ENCODE data around the gene PTPN9. TPM values are rescaled to one million over a fixed set of nuclear protein-coding genes. Genes with fewer than 3 reads are reported as not detected.

Gene PTPN9
- total and polyA plus RNA-seq, 2 of the 13 experiments (the other 11 are each of a cell fraction or from before 2014, with no cell fraction given) = 16.6 to 19.9 TPM

DNA sequence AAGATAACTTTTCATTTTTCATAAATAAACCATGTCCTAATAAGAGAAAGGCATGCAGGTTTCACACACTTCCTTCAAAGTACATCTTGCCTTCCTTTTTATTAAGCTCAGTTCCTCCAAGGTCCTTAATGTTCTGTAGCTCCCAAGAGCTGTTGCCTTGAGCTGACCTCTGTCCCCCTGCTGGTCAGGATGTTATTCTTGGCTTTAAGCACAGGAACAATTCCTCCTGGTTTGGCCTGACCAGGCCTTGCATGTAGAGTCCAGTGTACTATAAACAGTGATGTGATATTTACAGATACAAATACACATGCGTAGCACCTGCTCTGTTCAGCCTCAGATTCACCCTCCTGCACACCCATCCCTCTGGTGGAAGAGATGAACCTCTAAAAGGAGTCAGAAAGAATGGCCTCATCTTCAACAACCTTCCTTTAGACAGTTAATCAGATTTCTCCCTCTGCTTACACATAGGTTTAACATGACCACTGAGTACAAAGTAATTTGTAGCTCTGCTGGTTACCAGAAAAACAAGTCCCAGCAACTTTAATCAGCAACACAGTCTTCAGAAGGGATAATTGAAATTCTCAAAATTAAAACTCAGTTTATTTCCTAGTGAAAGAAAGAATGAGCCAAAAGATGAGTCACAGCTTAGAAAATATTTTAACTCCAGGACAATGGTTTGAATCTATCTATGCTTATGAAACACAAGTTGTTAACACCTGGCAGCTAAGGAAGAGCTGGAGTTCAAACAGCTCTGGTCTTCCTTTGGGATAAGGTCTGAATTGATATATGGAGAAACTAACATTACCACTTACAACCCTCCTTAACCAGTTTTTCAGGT is 46.5 kb downstream of the PTPN9 start:
- Histone ChIP-seq H4K20me1 (ENCODE audit: insufficient read depth, low read length) (peaks cover 4% of the 10 kb centered on the region; the same call in 1 of the 2 replicates), H3K4me3 (replicated peaks in 1 of 3; ENCODE audit: insufficient read depth in 1 of 3, low read depth in 2 of 3, low read length in 3 of 3) (no peak overlapping the region), H3K27me3 (ENCODE audit: control insufficient read depth in 1 of 2, insufficient read depth in 2 of 2, low read length in 2 of 2) (no peaks in the 10 kb centered on the region), H2AFZ (ENCODE audit: low read length) (no peak overlapping the region), H3K9me3 (ENCODE audit: low read length) (no peaks in the 10 kb centered on the region), H3K36me3 (replicated peaks in 1 of 2; ENCODE audit: control insufficient read depth in 1 of 2, insufficient read depth in 2 of 2, low read length in 2 of 2) (no peaks in the 10 kb centered on the region; a peak in 2 of 5 replicates), H3K9ac (ENCODE audit: insufficient read depth, low read depth, low read length) (no peak overlapping the region), H3K4me1 (ENCODE audit: insufficient read depth, low read length) (peaks cover 21% of the 10 kb centered on the region), H3K4me2 (ENCODE audit: low read depth, low read length) (no peak overlapping the region), H3K27ac (ENCODE audit: extremely low read length, insufficient read depth, low read length) (peak overlapping the region; percentile 1), H3K79me2 (ENCODE audit: insufficient read depth, low read length) (peaks cover 12% of the 10 kb centered on the region)
- ATAC-seq (peak; percentile 94), FAIRE-seq (peak; percentile 92), DNase-seq (ENCODE audit: low spot score) (peak; percentile 57)
- WGBS (ENCODE audit: low lambda C conversion rate) = 23% methylated on average over 1 of the region's 1 CpG
- BruUV-seq (replicated peaks) = no TSS peak
- in situ Hi-C loops (cut with HindIII; ENCODE audit: extremely low pct_ligation_motif_present, low pct_unique_long_range_greater_than_20kb) (no loop called here), intact Hi-C loops (cut with micrococcal nuclease; ENCODE audit: unreplicated experiment) (no loop called here)
- ChIA-PET POLR2A (interaction anchor here (0.8 to 1.3 kb wide), 2 partner anchors 72 to 107 kb away, joined by 3 to 4 read pairs; partner anchors contain the start of gene IMP3), CTCF (ENCODE audit: low intra/inter-chr PET ratio, low total read pairs) (no interaction called here)
- TF ChIP-seq, protein P1, sequence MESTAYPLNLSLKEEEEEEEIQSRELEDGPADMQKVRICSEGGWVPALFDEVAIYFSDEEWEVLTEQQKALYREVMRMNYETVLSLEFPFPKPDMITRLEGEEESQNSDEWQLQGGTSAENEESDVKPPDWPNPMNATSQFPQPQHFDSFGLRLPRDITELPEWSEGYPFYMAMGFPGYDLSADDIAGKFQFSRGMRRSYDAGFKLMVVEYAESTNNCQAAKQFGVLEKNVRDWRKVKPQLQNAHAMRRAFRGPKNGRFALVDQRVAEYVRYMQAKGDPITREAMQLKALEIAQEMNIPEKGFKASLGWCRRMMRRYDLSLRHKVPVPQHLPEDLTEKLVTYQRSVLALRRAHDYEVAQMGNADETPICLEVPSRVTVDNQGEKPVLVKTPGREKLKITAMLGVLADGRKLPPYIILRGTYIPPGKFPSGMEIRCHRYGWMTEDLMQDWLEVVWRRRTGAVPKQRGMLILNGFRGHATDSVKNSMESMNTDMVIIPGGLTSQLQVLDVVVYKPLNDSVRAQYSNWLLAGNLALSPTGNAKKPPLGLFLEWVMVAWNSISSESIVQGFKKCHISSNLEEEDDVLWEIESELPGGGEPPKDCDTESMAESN (CRISPR knock-in tag; conservative IDR thresholded peaks at IDR 0.05) = no peak
- TF ChIP-seq ZNF317 (CRISPR knock-in tag; IDR thresholded peaks at IDR 0.05) (0 out of 2 replicates have a peak, but pooled peaks have one; percentile 51), ZNF180 (CRISPR knock-in tag; IDR thresholded peaks at IDR 0.05; ENCODE audit: borderline replicate concordance, low read depth) (no peak), DPF2 (CRISPR knock-in tag; IDR thresholded peaks at IDR 0.05; ENCODE audit: borderline replicate concordance, low read depth) (no peak), MAFG (CRISPR knock-in tag; IDR thresholded peaks at IDR 0.05) (no peak)
- TF ChIP-seq, protein P2, sequence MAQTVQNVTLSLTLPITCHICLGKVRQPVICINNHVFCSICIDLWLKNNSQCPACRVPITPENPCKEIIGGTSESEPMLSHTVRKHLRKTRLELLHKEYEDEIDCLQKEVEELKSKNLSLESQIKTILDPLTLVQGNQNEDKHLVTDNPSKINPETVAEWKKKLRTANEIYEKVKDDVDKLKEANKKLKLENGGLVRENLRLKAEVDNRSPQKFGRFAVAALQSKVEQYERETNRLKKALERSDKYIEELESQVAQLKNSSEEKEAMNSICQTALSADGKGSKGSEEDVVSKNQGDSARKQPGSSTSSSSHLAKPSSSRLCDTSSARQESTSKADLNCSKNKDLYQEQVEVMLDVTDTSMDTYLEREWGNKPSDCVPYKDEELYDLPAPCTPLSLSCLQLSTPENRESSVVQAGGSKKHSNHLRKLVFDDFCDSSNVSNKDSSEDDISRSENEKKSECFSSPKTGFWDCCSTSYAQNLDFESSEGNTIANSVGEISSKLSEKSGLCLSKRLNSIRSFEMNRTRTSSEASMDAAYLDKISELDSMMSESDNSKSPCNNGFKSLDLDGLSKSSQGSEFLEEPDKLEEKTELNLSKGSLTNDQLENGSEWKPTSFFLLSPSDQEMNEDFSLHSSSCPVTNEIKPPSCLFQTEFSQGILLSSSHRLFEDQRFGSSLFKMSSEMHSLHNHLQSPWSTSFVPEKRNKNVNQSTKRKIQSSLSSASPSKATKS (CRISPR knock-in tag; IDR thresholded peaks at IDR 0.05) = no peak
- TF ChIP-seq, protein P3, sequence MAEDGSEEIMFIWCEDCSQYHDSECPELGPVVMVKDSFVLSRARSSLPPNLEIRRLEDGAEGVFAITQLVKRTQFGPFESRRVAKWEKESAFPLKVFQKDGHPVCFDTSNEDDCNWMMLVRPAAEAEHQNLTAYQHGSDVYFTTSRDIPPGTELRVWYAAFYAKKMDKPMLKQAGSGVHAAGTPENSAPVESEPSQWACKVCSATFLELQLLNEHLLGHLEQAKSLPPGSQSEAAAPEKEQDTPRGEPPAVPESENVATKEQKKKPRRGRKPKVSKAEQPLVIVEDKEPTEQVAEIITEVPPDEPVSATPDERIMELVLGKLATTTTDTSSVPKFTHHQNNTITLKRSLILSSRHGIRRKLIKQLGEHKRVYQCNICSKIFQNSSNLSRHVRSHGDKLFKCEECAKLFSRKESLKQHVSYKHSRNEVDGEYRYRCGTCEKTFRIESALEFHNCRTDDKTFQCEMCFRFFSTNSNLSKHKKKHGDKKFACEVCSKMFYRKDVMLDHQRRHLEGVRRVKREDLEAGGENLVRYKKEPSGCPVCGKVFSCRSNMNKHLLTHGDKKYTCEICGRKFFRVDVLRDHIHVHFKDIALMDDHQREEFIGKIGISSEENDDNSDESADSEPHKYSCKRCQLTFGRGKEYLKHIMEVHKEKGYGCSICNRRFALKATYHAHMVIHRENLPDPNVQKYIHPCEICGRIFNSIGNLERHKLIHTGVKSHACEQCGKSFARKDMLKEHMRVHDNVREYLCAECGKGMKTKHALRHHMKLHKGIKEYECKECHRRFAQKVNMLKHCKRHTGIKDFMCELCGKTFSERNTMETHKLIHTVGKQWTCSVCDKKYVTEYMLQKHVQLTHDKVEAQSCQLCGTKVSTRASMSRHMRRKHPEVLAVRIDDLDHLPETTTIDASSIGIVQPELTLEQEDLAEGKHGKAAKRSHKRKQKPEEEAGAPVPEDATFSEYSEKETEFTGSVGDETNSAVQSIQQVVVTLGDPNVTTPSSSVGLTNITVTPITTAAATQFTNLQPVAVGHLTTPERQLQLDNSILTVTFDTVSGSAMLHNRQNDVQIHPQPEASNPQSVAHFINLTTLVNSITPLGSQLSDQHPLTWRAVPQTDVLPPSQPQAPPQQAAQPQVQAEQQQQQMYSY (CRISPR knock-in tag; IDR thresholded peaks at IDR 0.05) = no peak
- TF ChIP-seq, protein P4, sequence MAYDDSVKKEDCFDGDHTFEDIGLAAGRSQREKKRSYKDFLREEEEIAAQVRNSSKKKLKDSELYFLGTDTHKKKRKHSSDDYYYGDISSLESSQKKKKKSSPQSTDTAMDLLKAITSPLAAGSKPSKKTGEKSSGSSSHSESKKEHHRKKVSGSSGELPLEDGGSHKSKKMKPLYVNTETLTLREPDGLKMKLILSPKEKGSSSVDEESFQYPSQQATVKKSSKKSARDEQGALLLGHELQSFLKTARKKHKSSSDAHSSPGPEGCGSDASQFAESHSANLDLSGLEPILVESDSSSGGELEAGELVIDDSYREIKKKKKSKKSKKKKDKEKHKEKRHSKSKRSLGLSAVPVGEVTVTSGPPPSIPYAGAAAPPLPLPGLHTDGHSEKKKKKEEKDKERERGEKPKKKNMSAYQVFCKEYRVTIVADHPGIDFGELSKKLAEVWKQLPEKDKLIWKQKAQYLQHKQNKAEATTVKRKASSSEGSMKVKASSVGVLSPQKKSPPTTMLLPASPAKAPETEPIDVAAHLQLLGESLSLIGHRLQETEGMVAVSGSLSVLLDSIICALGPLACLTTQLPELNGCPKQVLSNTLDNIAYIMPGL (CRISPR knock-in tag; IDR thresholded peaks at IDR 0.05; ENCODE audit: borderline replicate concordance in 1 of 2, low read depth in 1 of 2) = 0 out of 4 replicates have a peak, but pooled peaks of 1 of the 2 experiments have one; percentile 21
- TF ChIP-seq, protein P5, sequence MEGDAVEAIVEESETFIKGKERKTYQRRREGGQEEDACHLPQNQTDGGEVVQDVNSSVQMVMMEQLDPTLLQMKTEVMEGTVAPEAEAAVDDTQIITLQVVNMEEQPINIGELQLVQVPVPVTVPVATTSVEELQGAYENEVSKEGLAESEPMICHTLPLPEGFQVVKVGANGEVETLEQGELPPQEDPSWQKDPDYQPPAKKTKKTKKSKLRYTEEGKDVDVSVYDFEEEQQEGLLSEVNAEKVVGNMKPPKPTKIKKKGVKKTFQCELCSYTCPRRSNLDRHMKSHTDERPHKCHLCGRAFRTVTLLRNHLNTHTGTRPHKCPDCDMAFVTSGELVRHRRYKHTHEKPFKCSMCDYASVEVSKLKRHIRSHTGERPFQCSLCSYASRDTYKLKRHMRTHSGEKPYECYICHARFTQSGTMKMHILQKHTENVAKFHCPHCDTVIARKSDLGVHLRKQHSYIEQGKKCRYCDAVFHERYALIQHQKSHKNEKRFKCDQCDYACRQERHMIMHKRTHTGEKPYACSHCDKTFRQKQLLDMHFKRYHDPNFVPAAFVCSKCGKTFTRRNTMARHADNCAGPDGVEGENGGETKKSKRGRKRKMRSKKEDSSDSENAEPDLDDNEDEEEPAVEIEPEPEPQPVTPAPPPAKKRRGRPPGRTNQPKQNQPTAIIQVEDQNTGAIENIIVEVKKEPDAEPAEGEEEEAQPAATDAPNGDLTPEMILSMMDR (CRISPR knock-in tag; IDR thresholded peaks at IDR 0.05) = peak; percentile 67

Data from HepG2 (cell line).